Astrocyte of the cerebellum (primary cell): Measurements from ENCODE around the gene RNU6-1.

Source experiments
- DNase-seq: peaks from one replicate; pipeline ENCODE4 v3.0.0-alpha.2; 2011; ENCODE audit warnings: low read depth
- H3K4me3 ChIP-seq: 2 replicates; pipeline ENCODE4 v1.5.1; 2011; ENCODE audit warnings: mild to moderate bottlenecking, low read depth, low read length, moderate library complexity
- in situ Hi-C: cut with HindIII; loops from 2 replicates; pipeline ENCODE4 v1.10.0; 2017; ENCODE audit warnings: low sequenced_read_pairs
- TF ChIP-seq, protein P1 (sequence below): IDR thresholded peaks from 2 replicates; pipeline ENCODE4 v1.5.1; 2012; ENCODE audit warnings: low read length, low read depth, moderate library complexity, mild to moderate bottlenecking; ENCODE audit errors: missing control alignments

Gene RNU6-1

GRCh38 chr15:67812241-67812644 is 27.6 kb downstream of the RNU6-1 start:
- in situ Hi-C loops = no loop called here
- TF ChIP-seq, protein P1, sequence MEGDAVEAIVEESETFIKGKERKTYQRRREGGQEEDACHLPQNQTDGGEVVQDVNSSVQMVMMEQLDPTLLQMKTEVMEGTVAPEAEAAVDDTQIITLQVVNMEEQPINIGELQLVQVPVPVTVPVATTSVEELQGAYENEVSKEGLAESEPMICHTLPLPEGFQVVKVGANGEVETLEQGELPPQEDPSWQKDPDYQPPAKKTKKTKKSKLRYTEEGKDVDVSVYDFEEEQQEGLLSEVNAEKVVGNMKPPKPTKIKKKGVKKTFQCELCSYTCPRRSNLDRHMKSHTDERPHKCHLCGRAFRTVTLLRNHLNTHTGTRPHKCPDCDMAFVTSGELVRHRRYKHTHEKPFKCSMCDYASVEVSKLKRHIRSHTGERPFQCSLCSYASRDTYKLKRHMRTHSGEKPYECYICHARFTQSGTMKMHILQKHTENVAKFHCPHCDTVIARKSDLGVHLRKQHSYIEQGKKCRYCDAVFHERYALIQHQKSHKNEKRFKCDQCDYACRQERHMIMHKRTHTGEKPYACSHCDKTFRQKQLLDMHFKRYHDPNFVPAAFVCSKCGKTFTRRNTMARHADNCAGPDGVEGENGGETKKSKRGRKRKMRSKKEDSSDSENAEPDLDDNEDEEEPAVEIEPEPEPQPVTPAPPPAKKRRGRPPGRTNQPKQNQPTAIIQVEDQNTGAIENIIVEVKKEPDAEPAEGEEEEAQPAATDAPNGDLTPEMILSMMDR = no peak
- DNase-seq = no peak
- no peak overlapping the region for H3K4me3 ChIP-seq

GRCh38 chr15:67809866-67810265 is 30.0 kb downstream of the RNU6-1 start:
- TF ChIP-seq, protein P1 = no peak
- DNase-seq = no peak
- H3K4me3 ChIP-seq = no peak overlapping the region
- in situ Hi-C loops = no loop called here

GRCh38 chr15:67809441-67809840 is 30.4 kb downstream of the RNU6-1 start:
- in situ Hi-C loops = no loop called here
- no peak overlapping the region for H3K4me3 ChIP-seq
- TF ChIP-seq, protein P1 = no peak
- DNase-seq = no peak

DNA sequence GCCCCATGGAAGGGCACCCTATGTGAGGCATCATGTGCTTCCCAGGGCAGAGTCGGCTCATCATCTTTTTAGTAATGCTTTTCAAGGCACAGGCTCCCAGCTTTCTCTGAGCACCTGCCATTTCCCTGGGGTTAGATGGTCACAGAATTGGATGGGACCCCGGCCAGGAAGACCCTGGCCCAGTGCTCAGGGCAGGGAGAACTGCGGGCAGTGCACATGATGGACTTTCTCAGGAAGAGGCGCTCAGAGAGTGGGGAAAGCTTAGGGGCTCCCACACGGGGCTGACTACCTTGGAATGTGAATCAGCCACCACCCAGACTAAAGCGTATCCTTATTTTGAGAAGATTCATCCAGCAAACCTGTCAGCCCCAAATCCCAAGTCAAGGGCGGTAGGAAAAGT is 31.0 kb downstream of the RNU6-1 start:
- in situ Hi-C loops = no loop called here
- DNase-seq = no peak
- H3K4me3 ChIP-seq = no peak overlapping the region
- TF ChIP-seq, protein P1 = no peak

GRCh38 chr15:67807836-67808235 is 32.0 kb downstream of the RNU6-1 start:
- no peak overlapping the region for H3K4me3 ChIP-seq
- in situ Hi-C loops = no loop called here
- TF ChIP-seq, protein P1 = no peak
- DNase-seq = no peak

GRCh38 chr15:67807141-67807540 is 32.7 kb downstream of the RNU6-1 start:
- in situ Hi-C loops = no loop called here
- DNase-seq = no peak
- TF ChIP-seq, protein P1 = no peak

GRCh38 chr15:67806536-67806935 is 33.3 kb downstream of the RNU6-1 start:
- in situ Hi-C loops = no loop called here
- H3K4me3 ChIP-seq = no peak overlapping the region
- TF ChIP-seq, protein P1 = no peak
- no peak for DNase-seq

More at GRCh38 chr15:67807141-67807540, 32.7 kb downstream of the RNU6-1 start:
- no peak overlapping the region for H3K4me3 ChIP-seq
